ENCODE measurements around the gene SPO11. TPM values are rescaled to one million over a fixed set of nuclear protein-coding genes. Genes with fewer than 3 reads are reported as not detected.

The SPO11 gene
- polyA plus RNA-seq, 3 donors = not detected

DNA sequence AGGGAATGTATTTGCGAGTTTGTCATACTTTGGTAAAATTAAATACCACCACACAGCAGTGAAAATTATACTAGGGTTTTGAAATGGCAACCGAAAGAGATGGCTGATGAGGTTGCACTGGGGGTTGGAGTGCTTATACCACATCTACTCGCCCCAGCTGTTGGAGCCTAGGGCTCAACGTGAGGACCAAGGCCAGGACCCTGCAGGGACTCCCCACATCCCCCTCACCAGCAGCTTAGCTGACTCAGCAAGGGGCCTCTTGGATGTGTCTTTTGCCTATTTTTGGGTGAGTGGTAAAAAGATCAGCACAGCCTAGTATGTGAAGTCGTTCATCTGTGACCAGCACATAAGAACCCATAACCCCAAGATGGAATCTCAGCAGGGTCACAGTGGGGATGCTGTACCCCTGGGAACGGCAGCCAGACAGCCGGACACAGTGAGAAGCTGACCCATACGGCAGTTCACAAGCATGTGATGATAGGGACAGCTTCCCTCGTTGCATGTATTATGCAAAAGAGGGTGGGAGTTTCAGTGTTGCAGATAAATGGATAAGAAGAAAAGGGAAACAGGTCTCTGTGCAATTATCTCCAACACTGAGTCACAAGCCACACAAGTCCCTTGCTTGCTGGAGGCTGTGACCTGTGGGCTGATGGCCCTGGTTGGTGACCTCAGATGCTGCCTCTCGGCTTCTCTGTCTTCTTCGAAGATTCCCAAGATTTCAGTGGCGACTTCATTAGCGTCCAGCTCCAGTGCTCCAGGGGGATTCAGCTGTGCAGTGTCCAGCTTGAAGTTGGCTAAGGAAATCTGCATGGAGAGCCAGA is 20.9 kb upstream of the SPO11 start:
- DNase-seq (ENCODE audit: extremely low read depth in 1 of 11, low read depth in 9 of 11, low spot score in 4 of 11) = no peak

DNA sequence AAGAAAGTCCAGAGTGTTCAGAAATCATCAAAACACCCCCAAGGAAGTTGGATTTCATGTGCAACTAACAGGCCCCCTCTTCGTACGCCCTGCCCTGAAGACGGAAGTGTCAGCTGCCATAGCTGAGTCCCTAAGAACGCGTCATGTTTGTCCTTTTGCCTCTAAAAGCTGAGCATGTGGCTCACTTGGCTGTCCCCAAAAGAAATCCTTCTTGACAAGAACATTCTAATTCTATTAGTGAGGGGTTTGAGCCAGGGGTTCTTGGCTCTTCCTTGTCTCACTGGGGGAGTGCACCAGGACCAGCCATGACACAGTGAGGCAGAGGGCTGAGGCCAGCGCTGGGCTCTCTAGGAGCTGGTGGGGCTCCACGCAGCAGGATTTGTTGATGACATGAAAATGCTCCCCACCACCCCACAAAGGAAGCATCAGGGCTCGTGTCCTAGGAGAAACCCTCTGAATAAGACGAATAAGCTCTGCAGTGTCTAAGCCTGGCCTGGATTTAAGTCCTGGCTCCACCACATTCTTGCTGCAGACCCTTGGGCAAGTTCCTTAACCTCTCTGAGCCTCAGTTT is 20.0 kb upstream of the SPO11 start:
- no peak for DNase-seq (ENCODE audit: extremely low read depth in 1 of 11, low read depth in 9 of 11, low spot score in 4 of 11)

DNA sequence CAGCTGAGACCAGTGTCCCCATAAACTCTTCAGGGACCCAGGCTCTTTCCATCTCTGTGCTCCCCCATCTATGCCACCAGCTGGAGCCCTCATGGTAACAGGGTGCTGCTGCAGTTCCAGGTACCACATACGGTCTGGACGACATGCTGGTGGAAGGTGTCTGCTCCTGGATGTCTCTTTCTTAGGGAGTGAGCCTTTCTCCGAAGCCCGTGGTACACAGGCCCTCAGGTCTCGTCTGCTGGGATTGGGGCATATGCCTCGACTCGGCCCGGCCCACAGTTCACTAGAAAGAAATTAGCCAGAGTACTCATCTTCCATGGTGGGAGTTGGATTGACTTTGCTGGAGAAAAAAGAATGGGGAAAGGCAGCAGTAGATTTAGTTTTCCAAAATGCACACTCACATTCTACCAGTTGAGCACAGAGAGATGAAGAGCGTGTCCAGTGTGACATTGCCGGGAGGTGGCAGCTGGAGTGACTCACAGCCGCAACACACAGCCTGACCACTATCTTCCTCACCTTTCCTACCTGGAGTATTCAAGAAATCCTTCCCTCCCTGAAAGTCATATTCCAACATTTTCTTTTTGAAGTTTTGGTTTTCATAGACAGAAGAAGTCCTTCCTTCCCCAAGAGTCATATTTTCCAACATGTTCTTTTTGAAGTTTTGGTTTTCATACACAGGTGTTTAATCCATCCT is 18.6 kb upstream of the SPO11 start:
- no peak for DNase-seq (ENCODE audit: extremely low read depth in 1 of 11, low read depth in 9 of 11, low spot score in 4 of 11)

DNA sequence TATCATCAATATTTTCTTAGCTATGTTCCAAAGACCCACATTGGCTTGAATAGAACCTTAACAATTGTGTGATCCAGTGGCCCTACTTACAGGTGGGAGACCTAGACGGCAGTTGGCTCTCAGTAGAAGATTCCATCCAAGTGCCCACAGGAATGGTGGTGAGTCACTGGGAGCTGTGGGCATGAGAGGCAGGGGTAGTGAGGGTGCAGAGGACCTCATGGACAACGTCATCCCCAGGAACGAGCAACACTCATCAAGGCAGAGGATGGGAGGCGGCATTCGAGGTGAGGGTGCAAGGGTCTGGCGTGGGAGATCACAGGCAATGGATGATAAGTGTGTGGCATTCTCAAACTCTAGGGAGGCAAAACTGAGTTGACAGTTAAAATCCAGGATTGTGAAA is 17.5 kb upstream of the SPO11 start:
- DNase-seq (ENCODE audit: extremely low read depth in 1 of 11, low read depth in 9 of 11, low spot score in 4 of 11) = no peak

DNA sequence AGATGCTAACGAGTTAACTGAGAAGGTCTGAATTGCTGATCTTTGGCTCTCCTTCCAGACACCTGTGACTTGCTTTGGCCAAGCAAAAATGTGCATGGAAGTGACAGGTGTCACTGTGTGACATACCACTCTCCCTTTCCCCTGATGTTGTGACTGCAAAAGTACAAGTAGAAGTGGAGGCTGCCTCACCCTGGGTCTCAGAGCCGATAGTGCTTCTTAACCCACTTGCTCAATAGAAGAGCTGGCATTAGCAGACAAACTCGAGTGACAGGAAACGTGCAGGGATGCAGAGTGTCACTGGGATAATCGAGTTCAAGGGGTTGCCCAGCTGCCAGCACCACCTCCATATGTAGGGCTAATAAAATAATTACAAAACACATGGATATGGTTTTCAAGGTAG is 16.4 kb upstream of the SPO11 start:
- DNase-seq (ENCODE audit: extremely low read depth in 1 of 11, low read depth in 9 of 11, low spot score in 4 of 11) = no peak

DNA sequence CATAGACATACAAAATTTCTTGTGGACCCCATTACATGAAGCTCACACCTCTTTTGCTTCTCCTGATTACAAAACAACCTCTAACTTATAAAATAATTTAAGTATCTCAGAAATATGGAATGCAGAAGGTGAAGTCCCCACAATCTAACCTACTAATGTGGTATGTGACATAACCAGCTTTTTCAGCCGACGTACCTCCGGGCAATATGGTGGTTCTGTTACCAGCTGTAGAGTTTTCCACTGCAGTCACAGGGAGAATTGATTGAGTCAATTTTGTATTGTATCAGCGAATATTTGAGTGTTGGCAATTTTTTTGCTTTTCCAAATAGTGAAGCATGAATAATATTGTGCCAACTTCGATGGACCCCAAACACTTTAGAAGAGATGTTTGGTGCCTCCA is 15.7 kb upstream of the SPO11 start:
- no peak for DNase-seq (ENCODE audit: extremely low read depth in 1 of 11, low read depth in 9 of 11, low spot score in 4 of 11)

DNA sequence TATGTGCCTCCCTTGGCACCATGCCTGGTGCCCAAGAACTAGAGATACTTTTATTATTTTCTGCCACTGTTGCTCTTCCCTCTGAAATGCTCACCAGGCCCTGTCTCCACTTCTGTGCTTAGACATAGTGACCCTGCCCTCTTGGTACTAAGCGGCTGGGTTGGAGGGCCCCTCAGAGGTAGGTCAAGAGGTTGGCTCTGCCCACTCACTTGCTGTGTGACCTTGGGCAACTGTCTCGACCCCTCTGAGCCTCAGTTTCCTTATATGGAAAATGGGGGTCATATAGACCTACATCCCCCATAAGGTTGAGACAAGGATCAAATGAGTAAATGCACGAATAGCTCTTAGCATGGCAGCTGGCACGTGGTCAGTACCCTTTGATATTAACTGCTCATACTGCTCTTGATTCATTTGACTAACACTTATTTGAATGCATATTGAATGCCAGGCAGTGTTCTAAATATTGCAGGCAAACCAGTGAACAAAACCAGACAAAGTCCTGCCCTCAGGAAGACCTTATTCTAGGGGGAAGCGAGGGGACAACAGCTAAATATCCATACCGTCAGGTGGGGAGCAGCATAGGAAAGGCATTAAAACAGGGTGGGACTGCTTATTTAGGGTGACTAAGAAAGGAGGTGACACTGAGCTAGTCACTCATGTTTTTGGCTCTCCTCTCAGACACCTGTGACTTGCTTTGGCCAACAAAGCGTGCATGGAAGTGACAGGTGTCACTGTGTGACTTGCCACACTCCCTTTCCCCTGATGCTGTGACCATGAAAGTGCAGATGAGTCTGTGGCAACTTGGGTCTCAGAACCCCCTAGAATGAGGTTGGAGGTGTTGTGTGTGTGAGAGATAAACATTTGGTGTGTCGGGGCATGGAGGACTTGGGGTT is 14.3 kb upstream of the SPO11 start:
- DNase-seq (ENCODE audit: extremely low read depth in 1 of 11, low read depth in 9 of 11, low spot score in 4 of 11) = no peak

DNA sequence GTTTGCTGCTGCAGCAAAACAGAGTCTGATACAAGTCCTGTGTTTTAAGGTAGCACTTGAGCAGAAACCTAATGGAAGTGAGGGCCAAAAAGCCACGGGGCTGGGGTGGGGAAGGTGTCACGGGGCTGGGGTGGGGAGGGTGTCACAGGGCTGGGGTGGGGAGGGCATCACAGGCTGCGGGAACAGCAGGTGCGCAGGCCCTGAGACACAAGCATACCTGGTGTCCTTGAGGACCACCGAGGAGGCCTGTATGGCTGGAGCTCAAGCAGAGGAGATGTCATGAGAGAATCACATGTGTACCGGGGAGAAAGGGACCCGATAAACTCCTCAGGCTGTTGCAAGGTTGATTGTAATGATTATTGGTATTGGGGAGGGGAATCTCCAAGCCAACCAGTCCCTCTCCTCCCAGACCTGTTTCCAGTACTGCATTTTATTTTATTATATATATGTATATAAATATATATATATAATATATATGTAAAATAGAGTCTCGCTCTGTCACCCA is 13.6 kb upstream of the SPO11 start:
- DNase-seq (ENCODE audit: extremely low read depth in 1 of 11, low read depth in 9 of 11, low spot score in 4 of 11) = no peak

DNA sequence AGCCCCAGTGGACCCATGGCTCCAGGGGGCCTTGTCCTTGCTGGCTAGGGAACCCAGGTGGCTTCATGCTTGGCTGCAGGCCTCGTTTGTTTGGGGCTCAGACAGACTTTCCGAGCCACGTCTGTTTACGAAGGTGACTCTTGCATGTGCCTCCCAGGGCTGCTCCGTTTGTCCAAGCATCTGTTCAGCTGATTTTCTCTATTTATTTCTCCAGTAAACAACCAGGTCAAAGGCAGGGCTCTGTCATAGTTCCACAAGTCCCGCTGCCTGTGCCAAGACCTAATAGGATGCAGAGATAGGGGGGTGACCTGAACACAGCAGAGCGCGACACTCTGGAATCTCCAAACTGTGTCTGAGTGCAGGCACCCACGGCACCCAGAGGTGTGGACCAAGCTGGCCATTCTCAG is 12.8 kb upstream of the SPO11 start:
- DNase-seq (ENCODE audit: extremely low read depth in 1 of 11, low read depth in 9 of 11, low spot score in 4 of 11) = no peak

DNA sequence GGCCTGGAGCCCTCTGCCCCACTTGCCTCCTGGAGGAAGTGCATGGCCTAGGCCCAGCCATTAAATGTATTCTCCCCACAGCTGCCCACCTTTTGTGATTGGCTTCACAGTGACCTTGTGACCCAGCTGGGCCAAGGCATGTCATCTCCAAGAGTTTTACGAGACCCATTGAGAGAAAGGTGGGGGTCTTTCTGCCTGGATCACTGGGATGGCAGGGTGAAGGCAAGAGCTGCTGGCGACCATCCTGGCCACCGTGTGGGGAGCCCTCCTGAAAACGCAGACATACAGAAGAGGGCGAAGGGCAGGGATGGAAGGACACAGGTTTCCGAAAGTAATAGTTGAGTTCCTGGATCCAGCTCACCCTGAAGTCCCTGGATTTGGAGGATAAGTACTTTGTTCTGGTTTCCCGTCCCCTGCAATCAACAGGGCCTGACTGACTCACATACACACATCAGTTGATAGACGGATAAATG is 12.3 kb upstream of the SPO11 start:
- DNase-seq (ENCODE audit: extremely low read depth in 1 of 11, low read depth in 9 of 11, low spot score in 4 of 11) = no peak

DNA sequence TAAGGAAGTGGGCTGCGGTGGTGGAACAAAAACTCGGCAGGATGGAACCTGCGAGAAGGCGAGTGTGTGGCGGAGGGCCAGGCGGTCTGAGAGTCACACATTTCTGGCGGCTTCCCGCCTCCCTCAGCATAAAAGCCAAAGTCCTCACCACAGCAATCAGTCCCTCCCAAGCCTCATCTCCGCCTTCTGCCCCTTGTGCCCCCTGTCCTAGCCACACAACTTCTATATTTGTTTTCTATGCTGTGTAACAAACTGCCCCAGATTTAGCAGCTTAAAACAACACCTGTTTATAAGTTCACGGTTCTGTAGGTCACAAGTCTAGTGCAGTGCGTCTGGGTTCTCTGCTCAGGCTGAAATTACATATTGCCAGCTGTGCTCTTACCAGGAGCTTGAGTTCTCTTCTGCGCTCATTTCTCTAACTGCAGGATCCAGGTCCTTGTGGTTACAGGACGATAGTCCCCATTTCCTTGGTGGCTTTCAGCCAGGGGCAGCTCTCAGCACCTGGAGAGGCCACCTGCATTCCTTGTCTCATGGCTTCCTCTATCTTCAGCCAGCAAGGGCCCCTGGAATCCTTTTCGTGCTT is 11.7 kb upstream of the SPO11 start:
- DNase-seq (ENCODE audit: extremely low read depth in 1 of 11, low read depth in 9 of 11, low spot score in 4 of 11) = no peak

DNA sequence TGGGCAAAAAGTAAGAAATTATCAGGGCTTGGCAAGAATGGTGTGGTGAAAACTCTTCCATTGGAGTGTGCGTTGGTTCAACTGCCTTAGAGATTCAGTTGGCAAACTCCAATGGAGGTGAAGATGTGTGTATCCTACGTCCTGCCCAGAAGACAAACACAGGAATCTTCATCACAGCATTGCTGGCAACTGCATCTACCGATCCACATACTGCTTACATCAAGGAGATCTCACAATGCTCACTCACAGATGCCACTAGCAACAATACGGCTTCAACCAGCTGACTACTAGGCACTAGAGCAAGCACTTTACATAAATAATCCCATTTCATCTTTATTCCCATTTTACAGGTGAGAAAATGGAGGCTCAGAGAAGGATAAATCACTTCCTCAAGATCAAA is 10.0 kb upstream of the SPO11 start:
- no peak for DNase-seq (ENCODE audit: extremely low read depth in 1 of 11, low read depth in 9 of 11, low spot score in 4 of 11)

DNA sequence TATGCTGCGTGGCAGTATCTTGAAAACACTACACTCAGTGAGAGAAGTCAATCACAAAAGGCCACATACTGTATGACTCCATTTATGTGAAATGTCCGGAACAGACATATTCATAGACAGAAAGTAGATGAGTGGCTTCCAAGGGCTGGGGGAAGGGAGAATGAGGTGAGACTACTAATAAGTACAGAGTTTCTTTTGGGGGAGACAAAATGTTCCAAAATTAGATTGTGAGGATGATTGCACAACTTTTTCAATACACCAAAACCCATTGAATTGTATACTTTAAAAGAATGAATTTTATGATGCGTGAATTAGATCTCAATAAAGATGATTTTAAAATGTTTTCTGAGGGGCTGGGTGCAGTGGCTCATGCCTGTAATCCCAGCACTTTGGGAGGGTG is 9.2 kb upstream of the SPO11 start:
- DNase-seq (ENCODE audit: extremely low read depth in 1 of 11, low read depth in 9 of 11, low spot score in 4 of 11) = no peak

DNA sequence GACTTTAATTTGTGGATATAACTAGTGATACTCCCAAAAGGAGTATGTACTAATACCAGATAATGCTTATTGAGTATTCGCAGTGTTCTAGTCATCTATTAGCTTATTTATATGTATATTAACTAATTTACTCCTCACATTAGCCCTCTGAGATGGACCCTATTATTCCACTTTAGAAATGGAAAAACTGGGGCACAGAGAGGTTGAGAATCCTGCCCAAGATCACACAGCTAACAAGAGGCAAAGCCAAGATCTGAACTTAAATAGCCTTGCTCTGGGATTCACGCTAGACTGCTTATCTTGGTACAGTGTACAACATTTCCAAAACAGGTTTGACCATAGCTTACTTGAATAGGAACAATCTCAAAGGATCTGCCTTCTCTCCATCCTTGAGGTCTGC is 8.5 kb upstream of the SPO11 start:
- DNase-seq (ENCODE audit: extremely low read depth in 1 of 11, low read depth in 9 of 11, low spot score in 4 of 11) = no peak

DNA sequence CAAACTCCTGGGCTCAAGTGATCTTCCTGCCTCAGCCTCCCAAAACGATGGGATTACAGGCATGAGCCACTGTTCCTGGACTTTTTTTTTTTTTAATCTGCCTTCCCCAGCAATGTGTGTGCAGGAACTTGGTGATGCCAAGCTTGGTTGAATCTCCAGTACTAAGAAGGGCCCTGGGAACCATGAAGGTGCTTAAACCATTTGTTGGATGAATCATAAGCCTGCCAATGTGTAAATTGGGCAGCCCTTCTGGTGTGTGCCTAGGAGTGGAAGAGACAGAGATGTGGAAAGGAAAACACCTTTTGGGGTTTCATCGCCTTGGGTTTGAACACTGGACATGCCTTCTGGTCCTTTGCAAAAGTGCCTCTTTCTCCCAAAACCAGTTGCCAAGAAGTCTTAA is 7.1 kb upstream of the SPO11 start:
- no peak for DNase-seq (ENCODE audit: extremely low read depth in 1 of 11, low read depth in 9 of 11, low spot score in 4 of 11)

DNA sequence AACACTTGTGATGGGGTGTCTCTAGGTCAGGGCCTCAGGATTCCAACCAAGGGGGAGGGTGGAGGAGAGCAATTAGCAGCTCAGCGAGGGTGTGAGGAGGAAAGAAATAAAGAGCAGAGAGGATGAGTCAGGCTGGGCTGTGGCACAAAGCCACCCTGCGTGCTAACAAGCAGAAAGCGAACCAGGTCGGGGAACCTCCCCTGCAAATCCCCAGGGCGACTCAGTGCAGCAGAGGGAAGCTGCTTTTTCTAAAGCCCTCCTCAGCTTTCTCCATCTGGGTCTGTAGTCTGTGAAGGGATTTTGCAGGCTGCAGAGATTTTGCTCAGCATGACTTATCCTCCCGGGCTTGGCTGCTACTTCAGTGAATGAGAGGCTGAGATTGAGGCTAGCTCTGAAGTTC is 6.6 kb upstream of the SPO11 start:
- no peak for DNase-seq (ENCODE audit: extremely low read depth in 1 of 11, low read depth in 9 of 11, low spot score in 4 of 11)

DNA sequence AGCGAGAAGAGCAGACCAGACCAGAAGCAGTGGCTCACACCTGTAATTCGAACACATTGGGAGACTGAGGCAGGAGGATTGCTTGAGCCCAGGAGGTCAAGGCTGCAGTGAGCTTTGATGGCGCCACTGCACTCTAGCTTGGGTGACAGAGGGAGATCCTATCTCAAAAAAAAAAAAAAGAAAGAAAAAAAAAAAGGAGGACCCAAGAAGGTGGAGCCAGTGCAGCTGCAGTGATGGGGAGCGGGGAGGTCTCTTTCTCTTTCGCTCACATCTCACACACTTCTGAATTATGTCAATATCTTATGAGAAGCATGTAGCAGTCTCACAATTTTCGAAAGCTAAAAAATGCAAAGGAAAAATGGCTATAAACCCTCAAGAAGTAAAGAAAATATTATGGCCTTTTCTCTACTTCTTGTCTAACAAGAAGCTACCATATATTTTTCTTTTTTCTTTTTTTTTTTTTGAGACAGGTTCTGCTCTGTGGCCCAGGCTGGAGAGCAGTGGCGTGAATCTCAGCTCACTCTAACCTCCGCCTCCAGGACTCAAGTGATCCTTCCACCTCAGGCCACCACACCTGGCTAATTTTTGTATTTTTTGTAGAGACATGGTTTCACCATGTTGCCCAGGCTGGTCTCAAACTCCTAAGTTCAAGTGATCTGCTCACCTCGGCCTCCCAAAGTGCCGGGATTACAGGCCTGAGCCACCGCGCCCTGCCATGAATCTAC is 3.8 kb upstream of the SPO11 start:
- no peak for DNase-seq (ENCODE audit: extremely low read depth in 1 of 11, low read depth in 9 of 11, low spot score in 4 of 11)
